ENCODE data around the gene TRPM7. TPM values are rescaled to one million over a fixed set of nuclear protein-coding genes. Genes with fewer than 3 reads are reported as not detected.
A peak's percentile ranks its signal among the peaks of the same experiment; 100 is the strongest.

Gene TRPM7
- total and polyA plus RNA-seq, 2 of the 8 experiments (the other 6 are each of a cell fraction or from before 2014, with no cell fraction given): 7.5 to 33.2 TPM

- TF ChIP-seq CBX8 (IDR thresholded peaks at IDR 0.05; ENCODE audit: borderline replicate concordance, low read depth, low read length) (no peak), CREB1 (IDR thresholded peaks at IDR 0.05) (no peak), POLR2A (IDR thresholded peaks at IDR 0.05; ENCODE audit: control extremely low read depth in 1 of 2, low read depth in 2 of 2, low read length in 2 of 2) (no peak), HDAC2 (IDR thresholded peaks at IDR 0.05; ENCODE audit: borderline replicate concordance in 1 of 2, low read depth in 2 of 2, low read length in 2 of 2) (no peak), BRCA1 (IDR thresholded peaks at IDR 0.05; ENCODE audit: low read depth, low read length) (no peak)
- TF ChIP-seq, protein P1, sequence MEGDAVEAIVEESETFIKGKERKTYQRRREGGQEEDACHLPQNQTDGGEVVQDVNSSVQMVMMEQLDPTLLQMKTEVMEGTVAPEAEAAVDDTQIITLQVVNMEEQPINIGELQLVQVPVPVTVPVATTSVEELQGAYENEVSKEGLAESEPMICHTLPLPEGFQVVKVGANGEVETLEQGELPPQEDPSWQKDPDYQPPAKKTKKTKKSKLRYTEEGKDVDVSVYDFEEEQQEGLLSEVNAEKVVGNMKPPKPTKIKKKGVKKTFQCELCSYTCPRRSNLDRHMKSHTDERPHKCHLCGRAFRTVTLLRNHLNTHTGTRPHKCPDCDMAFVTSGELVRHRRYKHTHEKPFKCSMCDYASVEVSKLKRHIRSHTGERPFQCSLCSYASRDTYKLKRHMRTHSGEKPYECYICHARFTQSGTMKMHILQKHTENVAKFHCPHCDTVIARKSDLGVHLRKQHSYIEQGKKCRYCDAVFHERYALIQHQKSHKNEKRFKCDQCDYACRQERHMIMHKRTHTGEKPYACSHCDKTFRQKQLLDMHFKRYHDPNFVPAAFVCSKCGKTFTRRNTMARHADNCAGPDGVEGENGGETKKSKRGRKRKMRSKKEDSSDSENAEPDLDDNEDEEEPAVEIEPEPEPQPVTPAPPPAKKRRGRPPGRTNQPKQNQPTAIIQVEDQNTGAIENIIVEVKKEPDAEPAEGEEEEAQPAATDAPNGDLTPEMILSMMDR (IDR thresholded peaks at IDR 0.05; ENCODE audit: control extremely low read depth in 1 of 3, insufficient read depth in 1 of 3, low read depth in 1 of 3, low read length in 3 of 3): no peak
- no peak overlapping the region for H3K4me2 ChIP-seq (ENCODE audit: insufficient read depth in 1 of 2, low read depth in 2 of 2, low read length in 2 of 2)
- no peak overlapping the region for H3K23ac ChIP-seq (ENCODE audit: insufficient read length)
- peaks cover 0 to 4% (median 0%) of the 10 kb centered on the region in 4 experiments; a peak in 2 of 7 replicates for H3K4me1 ChIP-seq (replicated peaks in 1 of 4; ENCODE audit: control insufficient read depth in 3 of 4, insufficient read depth in 4 of 4, low read length in 3 of 4)
- H2BK120ac ChIP-seq (replicated peaks; ENCODE audit: low read depth, low read length): no peak overlapping the region
- 48% methylated on average over 3 of the region's 3 CpGs; no CpG with 5 or more reads in 1 of the 2 experiments for WGBS, 2 experiments (ENCODE audit: extremely low coverage in 1 of 2, insufficient coverage in 1 of 2, insufficient read length in 1 of 2, insufficient replicate concordance in 2 of 2, low coverage in 1 of 2, low lambda C conversion rate in 2 of 2, missing lambda C conversion rate in 1 of 2)
- no peaks in the 10 kb centered on the region; the same call in 1 of the 2 replicates for H3K79me1 ChIP-seq (ENCODE audit: low read depth, low read length)
- H2AK5ac ChIP-seq (ENCODE audit: low read depth, low read length): no peak overlapping the region
- no peak overlapping the region for H4K5ac ChIP-seq (ENCODE audit: insufficient read length, low read depth, low read length)
- no peaks in the 10 kb centered on the region for H3K23me2 ChIP-seq (ENCODE audit: low read depth, low read length)
- H3K79me2 ChIP-seq (ENCODE audit: control insufficient read depth in 1 of 2, insufficient read depth in 2 of 2, low read length in 2 of 2): 0 out of 4 replicates have a peak, but pooled peaks cover 0 to 2% of the 10 kb centered on the region in 2 experiments
- H3K27me3 ChIP-seq (replicated peaks in 1 of 4; ENCODE audit: control insufficient read depth in 3 of 4, extremely low read depth in 1 of 4, insufficient read depth in 3 of 4, low read length in 3 of 4): no peaks in the 10 kb centered on the region
- H3K18ac ChIP-seq (ENCODE audit: extremely low read depth, low read length): no peak overlapping the region
- no peak overlapping the region for H2BK12ac ChIP-seq (ENCODE audit: low read depth, low read length)
- POLR2A ChIA-PET (ENCODE audit: partially characterized antibody): interaction anchor here (1.7 kb wide), 1 partner anchor 11 kb away, joined by 4 read pairs; no protein-coding TSS in a partner anchor
- no peak overlapping the region for H2BK20ac ChIP-seq (ENCODE audit: low read length)
- no peak overlapping the region for H4K91ac ChIP-seq (replicated peaks; ENCODE audit: insufficient read length, low read length)
- no peak overlapping the region for H3K9ac ChIP-seq (replicated peaks in 1 of 4; ENCODE audit: extremely low read depth in 1 of 4, low read depth in 3 of 4, low read length in 3 of 4)
- no peak overlapping the region for H3K4ac ChIP-seq (replicated peaks; ENCODE audit: insufficient read length, low read depth, low read length)
- FAIRE-seq (peak; percentile 45), DNase-seq (ENCODE audit: low read depth in 1 of 2, low spot score in 2 of 2) (no peak)
- H3K36me3 ChIP-seq (ENCODE audit: control insufficient read depth in 2 of 4, insufficient read depth in 4 of 4, low read length in 3 of 4): peaks cover 4 to 37% (median 15%) of the 10 kb centered on the region in 4 experiments; a peak in 7 of 8 replicates
- no peak overlapping the region for H2AFZ ChIP-seq (ENCODE audit: low read length)
- H2BK15ac ChIP-seq (ENCODE audit: low read length): no peak overlapping the region
- no peak overlapping the region for H2BK5ac ChIP-seq (ENCODE audit: low read depth, low read length)
- CTCF ChIA-PET (ENCODE audit: partially characterized antibody): interaction anchor here (0.7 kb wide), 1 partner anchor 234 kb away, joined by 3 read pairs; no protein-coding TSS in a partner anchor
- no peaks in the 10 kb centered on the region for H3K9me3 ChIP-seq (ENCODE audit: insufficient read depth in 2 of 2, low read depth in 1 of 2, low read length in 1 of 2)
- H3K56ac ChIP-seq (replicated peaks; ENCODE audit: insufficient read length, low read depth, low read length): no peak overlapping the region
- H3K27ac ChIP-seq (ENCODE audit: low read depth, low read length): no peak overlapping the region
- H3K14ac ChIP-seq (ENCODE audit: insufficient read length): no peak overlapping the region
- H4K8ac ChIP-seq (ENCODE audit: extremely low read depth, insufficient read depth, low read length): no peak overlapping the region
- H3K4me3 ChIP-seq (ENCODE audit: extremely low read depth in 1 of 4, insufficient read depth in 2 of 4, low read depth in 3 of 4, low read length in 4 of 4): no peak overlapping the region
- peaks cover 0 to 1% of the 10 kb centered on the region in 2 experiments for H4K20me1 ChIP-seq (replicated peaks in 1 of 2; ENCODE audit: control insufficient read depth in 1 of 2, insufficient read depth in 2 of 2, low read length in 2 of 2)
These were observed 33.9 kb downstream of the TRPM7 start for GRCh38 chr15:50652671-50653070.

Data from H1 (cell line).